HG03442 (cell line): Measurements from ENCODE around the gene MYO7B.
A peak's percentile ranks its signal among the peaks of the same experiment; 100 is the strongest.

Experiments
- ATAC-seq: cut with Tn5 transposase; IDR thresholded peaks from one replicate; pipeline ENCODE4 v1.9.1; 2021; ENCODE audit warnings: mild to moderate bottlenecking, moderate library complexity; ENCODE audit not compliant: unreplicated experiment

The MYO7B gene

DNA sequence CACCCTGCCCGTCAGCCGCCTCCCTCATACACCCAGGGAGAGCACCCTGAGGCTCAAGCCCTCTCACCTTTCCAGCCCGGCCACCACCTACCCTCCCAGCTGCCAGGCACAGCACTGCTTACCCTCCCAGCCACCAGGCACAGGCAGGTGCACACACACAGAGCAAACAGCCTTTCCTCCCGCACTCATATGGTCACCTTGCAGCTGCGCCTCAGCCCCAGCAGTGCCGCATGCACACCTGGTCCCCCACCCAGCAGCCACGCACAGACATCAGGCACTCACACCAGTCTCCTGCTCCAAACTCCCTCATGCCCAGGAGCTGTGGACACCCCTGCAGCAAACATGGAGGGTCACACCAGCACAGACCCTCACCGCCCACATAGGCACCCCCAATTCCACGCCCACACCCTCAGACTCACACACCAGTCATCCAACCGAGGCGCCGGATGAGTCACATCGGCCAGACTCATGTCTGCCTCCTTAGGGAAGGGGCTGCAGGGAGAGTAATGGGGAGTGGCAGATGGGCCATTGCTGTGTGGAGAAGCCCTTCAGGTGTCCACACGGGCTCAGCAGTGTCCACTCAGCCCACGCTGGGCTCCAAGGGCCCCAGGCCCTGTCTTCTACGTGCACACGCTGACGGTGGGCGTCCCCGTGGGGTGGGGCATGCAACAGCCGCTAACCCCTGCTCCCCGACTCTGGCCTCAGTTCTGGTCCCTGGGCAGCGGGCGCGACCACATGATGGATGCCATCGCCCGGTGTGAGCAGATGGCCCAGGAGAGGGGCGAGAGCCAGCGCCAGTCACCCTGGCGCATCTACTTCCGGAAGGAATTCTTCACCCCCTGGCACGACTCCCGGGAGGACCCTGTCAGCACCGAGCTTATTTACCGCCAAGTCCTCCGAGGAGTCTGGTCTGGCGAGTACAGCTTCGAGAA is 88.2 kb downstream of the MYO7B start:
- no peak for ATAC-seq

DNA sequence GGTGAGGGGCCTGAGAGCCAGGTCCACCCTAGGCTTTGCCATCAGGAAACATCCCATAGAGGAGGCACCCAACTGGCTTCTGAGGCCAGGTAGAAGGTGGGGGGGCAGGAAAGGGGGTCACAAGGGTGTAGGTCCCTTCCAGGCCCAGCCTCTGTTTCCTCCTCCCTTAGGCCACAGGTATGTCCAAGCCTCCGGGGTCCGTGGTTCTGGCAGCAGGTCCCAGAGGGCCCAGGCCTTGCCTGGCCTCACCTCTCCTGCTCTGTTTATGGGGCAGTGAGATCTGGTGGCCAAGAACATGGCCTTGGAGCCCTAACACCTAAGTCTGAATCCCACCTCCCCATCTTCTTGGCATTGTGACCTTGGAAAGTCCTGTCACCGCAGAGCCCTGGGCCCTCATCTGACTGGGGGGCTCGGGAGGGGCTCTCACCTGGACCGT is 88.9 kb downstream of the MYO7B start:
- no peak for ATAC-seq

DNA sequence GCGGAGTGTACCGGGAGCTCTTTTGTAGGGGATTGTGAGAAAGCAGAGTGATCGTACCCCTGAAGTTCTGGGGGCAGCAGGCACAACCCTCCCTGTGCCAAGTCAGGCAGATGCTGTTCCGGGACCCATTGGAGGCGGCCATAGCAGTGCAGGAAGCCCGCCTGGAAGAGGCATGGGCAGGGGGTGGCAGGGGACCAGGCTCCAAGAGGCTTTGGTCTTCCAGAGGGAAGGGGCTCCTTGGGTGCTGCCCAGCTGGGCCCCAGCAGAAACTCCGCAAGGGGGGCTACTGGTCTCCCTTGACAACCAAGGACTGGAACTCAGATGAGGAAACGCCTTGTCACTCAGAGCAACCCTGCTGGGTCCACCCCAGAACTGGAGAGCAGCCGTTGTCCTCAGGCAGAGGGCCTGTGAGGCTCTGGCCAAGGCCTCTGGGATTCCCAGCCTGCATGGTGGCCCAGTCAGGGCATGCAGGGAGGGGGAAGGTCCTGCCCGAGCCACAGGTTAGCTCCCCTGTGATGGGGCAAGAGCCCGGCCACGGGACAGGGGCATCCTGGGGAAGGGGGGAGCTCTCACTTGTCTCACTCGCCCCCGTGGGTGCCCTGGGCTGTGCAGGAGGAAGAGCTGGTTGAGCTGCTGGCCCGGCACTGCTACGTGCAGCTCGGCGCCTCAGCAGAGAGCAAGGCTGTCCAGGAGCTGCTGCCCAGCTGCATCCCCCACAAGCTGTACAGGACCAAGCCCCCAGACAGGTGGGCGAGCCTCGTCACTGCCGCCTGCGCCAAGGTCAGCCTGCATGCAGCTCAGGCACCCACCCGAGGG is 89.5 kb downstream of the MYO7B start:
- ATAC-seq: no peak

DNA sequence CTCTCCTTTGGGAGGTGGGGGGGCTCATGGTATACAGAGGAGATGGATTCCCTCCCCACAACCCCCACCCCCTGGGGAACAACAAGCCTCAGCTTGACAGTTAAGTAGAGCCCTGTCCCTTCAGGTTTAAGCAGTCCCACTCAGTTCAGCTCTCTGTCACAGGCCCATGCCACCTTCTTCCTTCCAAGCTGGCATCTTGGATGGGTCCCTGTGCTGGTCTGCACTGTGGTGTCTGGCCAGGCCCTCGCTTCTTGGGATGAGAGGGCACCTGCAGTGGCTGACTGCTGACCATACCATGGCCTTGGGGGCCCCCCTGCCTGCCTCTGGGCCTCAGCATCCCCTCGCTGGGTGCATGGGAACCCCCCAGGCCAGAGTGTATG is 90.1 kb downstream of the MYO7B start:
- ATAC-seq: no peak

DNA sequence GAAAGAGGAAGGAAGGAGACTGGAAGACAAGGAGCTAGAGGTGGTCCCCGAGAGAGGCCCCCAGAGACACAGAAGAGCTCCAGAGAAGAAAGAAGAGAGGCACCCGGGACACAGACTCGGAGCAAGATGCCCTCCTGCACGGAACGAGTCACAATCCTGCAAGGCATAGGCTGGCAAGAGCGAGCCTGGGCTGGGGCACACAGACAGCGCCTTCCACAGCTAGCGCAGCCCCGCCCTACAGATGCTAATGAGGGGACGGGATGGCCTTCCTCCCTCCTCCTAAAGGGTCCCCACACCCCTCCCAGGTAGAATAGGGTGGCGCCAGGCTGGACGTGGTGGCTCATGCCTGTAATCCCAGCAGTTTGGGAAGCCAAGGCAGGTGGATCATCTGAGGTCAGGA is 90.7 kb downstream of the MYO7B start:
- no peak for ATAC-seq

DNA sequence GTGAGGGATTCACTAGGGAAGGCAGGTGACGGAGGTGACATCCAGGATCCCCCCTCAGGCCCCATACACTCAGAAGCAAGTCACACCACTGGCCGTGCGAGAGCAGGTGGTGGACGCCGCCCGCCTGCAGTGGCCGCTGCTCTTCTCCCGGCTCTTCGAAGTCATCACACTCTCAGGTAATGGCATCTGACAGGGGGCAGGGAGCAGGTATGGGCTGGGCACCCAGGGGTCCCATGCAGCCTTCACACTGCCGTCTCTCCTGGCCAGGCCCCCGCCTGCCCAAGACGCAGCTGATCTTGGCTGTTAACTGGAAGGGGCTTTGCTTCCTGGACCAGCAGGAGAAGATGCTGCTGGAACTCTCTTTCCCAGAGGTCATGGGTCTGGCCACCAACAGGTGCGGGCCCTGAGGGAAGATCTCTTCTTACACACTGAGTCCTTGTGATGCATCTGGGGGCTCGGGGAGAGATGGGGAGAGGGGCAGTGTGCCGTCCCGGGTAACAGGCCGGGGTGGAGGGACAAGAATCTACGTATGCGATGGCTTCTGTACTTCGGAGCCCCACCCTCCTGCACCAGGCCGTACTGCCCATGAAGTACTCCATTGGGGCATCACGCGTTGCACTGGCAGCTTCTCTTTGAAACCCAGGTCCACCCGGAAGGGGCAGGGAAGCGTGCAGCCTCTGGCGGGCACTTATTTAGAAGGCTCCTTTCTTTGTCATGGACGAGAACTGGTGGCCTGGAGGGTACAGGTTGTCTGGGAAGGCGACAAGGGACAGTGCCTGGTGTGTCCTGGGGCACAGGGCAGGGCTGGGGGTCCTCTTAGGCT is 91.6 kb downstream of the MYO7B start:
- ATAC-seq: no peak

DNA sequence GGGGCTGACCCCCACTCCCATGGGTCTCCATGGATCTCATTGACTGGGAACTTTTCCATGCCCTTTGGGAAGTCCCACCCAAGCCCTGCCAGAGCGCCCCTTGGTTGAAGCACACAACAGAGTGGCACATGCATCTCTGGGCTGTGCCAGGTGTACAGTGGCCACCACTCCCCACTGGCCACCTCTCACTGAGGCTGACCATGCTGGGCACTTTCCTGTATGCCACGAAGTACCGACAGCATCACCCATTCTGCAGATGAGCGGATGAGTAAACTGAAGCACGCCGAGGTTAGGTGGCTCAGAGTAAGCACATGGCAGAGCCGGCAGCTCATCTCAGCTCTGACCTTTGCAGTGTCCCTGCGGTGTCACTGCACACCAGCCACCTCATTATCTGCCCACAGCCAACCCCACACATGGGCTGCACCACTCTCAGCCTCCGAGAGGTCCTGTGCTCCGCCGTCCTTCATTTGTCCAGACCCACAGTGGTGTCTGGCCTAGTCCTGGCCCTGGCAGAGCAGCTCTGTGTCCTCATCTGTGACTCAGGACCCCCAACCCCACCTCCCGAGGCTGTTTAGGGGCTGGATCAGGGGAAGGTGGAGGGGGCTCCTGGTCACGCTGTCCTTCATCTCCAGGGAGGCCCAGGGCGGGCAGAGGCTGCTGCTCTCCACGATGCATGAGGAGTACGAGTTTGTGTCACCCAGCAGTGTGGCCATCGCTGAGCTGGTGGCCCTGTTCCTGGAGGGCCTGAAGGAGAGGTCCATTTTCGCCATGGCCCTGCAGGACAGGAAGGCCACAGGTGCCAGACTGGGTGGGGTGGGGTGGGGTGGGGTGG is 92.5 kb downstream of the MYO7B start:
- no peak for ATAC-seq

DNA sequence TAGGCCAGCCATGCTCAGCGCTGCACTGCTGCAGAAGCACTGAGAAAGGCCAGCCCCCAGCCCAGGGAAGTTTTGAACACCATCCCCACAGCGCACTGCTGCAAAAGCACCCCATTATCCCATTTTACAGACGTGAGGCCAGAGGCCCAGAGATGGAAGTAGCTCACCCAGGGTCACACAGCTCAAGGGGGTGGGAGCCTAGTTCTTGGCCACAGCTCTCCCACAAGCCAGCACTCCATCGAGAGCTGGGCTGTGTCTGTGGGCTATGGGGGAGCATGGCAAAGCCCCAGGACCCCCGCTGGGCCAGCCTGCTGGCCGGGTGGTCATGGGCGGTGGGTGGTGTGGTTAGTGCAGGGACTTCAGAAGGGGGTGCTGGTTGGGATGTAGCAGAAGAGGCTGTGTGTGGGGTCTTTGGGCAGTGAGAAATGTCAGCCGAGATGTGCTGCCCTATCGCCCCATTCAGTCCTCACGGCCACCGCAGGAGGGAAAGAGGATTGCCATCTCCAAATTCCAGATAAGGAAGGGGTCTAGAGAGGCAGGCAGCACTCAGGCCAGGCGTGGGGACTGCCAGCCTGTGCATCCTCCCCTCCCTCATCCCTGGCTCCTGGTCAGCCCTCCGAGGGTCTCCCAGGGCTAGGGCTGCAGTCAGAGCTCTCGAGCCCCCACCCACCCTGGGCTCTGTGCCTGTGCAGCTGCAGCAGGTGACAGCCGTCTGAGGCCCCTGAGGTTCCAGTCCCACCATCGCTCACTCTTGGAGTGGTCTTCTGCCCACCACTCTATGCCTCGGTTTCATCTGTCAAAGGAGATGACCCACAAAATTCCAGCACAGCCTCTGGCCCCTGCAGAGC is 93.5 kb downstream of the MYO7B start:
- no peak for ATAC-seq

DNA sequence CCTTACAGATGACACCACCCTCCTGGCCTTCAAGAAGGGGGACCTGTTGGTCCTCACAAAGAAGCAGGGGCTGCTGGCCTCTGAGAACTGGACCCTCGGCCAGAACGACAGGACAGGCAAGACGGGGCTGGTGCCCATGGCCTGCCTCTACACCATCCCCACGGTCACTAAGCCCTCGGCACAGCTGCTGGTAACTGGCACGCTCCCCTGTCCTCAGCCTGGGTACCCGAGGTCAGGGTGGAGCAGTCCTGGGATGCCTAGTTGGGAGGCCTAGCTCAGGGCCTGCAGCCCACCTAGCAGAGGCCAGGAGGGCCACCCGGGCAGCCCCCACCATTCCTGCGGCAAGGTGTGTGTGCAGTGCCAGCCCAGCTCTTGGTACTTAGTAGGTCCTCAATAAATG is 94.2 kb downstream of the MYO7B start:
- ATAC-seq: no peak

DNA sequence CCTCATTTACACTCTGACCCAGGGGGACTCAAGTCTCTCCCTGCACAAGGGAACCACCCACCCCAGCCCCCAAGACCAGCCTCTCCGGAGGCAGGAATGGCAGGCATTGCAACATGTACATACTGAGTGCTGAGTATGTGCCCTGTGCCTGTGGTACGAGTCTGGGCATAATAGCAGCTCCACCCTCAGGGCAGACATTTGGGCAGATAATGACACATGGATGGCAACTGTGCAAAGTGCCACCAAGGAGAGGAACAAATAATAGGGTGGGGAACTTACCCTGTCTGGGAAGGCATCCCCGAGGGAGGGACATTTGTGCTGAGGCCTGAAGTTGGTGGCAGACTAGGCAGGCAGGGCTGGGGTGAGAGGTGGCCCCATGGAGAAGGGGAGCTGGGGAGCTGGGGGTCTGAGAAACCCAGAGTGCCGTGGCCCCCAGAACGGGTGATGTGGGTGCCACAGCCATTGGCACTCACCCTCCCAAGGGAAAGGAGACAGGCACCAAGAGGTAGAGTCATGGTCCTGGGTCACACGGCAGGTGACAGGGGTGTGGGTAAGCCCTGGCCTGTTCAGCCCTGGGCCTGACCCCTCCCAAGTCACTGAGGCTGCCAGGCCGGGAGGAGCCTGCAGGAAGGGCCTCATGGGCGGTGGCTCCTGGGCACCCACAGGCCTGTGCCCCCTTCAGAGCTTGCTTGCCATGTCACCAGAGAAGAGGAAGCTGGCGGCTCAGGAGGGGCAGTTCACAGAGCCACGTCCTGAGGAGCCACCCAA is 94.8 kb downstream of the MYO7B start:
- no peak for ATAC-seq

DNA sequence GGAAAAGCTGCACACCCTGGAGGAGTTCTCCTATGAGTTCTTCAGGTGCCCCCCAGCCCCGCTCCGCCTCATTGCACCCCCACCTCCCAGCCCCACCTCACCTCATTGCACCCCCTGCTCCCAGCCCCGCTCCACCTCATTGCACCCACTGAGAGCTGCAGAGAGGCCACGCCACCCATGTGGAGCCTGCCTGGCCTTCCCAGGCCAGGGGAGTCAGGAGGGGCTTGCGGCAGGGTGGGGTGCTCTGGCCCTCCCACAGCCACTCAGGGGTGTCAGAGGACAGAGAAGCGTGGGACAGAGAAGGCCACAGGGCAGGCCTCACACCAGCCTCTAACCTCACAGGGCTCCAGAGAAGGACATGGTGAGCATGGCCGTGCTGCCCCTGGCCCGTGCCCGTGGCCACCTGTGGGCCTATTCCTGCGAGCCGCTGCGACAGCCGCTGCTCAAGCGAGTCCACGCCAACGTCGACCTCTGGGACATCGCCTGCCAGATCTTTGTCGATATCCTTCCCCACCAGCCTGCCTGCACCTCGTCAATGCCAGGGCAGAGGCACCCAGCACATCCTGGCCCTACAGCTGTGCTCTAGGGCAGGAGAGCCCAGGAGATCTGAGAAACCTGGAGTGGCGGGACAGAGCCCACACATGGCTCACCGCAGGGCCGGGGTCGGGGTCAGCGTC is 95.5 kb downstream of the MYO7B start:
- ATAC-seq: no peak

DNA sequence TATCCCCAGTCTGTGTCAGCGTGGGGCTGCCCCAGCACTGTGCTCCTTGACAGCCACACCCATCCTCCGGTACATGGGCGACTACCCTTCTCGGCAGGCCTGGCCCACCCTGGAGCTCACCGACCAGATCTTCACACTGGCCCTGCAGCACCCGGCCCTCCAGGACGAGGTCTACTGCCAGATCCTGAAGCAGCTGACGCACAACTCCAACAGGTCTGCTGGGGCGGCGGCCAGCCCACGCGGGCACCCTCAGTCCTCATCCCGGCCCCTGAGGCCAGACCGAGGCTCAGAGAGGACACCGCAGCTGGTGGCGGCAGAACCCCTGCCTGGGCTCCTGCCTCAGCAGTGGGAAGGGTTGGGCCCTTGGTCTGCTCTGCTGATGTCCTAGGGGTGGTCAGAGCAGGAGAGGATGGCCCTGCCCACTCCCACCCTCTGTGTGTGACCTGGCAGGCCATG is 96.1 kb downstream of the MYO7B start:
- no peak for ATAC-seq

DNA sequence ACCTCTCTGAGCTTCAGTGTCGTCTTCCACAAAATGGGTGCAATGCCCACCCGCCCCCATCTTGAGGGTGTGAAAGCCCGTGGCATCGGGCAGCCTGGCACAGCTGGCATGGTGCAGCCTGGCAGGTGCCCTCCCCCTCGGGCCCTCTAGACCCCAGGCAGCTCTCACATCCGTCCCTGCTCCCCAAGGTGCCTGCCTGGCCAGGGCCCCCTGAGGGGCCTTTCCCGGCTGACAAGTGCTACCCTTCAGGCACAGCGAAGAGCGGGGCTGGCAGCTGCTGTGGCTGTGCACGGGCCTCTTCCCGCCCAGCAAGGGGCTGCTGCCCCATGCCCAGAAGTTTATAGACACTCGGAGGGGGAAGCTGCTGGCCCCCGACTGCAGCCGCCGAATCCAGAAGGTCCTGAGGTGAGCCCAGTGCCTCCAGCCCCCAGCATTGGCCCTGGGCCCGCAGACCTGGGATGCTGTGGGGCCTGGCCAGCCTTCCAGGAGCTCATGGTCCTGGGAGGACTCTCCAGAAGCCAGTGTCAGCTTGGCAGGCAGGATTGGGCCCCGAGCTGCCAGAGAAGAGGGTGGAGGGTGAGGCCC is 96.6 kb downstream of the MYO7B start:
- ATAC-seq: no peak

DNA sequence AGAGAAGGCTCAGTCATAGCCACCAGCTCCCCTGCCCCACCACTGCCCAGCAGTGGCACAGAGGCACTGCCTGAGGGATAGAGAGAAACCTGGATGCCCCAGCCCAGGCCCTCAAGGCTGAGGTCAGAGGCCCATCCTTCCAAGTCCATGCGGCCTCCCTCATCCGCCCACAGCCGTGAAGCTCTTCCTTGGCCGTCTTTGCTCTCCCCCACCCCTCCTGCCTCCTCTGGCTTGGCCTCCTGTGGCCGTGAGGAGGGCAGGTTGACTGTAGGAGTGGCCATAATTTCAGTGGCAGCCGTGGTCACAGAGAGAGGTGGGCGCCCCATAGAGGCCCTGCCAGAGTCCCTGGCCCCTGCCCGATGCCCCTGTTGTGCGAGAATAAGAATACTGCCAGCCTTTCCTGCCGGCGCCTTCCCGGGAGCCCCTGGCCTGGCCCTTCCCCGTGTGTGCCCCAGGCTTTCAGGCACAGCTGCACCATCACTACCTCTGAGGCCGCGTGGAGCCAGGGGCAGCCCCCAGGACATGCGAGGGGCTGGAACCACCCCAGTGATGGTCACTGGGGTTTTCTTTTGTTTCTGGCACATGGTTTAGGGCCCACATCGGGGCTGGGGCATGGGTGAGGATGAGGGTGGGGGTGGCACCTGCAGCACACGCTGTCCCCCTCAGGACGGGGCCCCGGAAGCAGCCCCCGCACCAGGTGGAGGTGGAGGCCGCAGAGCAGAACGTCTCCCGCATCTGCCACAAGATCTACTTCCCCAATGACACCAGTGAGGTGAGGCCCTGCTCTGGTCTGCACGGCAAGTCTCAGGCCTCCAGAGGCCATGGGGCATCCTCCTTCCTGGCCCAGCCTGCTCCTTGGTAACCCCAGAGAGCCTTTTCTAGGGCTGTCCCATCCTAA is 97.4 kb downstream of the MYO7B start:
- peak; percentile 51 for ATAC-seq

DNA sequence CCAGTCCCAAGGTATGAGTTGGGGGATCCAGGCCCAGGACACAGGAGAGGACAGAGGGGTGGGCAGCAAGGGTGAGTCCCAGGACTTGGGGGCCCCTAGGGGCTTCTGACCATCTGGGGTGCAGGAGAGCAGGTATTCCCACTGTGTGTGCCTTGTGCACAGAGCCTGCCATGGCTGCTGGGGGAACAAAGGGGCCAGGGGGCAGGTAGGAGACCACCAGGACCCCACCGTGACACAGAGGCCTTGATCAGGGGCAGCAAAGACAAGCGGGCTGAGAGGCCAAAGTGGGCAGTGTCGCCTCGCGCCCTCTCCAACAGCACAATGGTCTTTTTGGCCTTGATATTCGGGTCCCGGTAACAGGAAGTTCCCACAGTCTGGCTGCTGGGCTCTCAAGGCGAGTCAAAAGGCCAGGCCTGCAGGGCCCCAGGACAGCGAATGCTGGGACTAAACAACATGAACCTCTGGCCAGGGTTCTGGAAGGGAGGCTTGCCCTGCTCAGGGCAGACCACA is 98.1 kb downstream of the MYO7B start:
- ATAC-seq: no peak

DNA sequence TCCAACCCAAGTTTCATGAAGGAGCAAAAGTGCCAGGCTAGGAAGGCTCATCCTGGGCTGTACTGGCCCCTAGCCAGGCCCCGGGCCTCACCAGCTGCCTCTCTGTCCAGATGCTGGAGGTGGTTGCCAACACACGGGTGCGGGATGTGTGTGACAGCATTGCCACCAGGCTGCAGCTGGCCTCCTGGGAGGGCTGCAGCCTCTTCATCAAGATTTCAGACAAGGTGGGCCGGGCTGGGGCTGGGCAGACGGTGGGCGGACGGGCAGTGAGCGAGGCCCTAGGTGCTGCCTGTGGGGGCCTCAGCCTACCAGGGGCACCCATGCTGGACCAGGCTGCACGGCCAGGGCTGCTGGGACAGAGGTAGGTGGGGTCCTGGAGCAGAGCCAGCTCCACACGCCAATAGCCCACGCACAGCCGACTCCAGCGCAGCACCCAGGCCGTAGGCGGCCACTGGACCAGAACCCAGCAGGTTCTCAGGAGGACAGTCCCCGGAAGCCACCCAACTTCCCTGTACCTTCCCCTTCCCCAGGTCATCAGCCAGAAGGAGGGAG is 98.7 kb downstream of the MYO7B start:
- no peak for ATAC-seq
